Prostate gland (tissue), 2 donors: ENCODE measurements around the gene LIN28B.

ENCODE experiments used
- POLR2A ChIP-seq: fragments of 450-650 bp; IDR thresholded peaks from one replicate; pipeline ENCODE4 v1.6.1; 2016; ENCODE audit warnings: antibody characterized with exemption, mild to moderate bottlenecking
- POLR2AphosphoS5 ChIP-seq: sonication (generic); formaldehyde crosslinking; IDR thresholded peaks from one replicate; pipeline ENCODE4 v1.6.1; 2017; ENCODE audit warnings: antibody characterized with exemption
- TF ChIP-seq, protein P1 (sequence below), 4 experiments: fragments of 200-600 bp in 2 of 4; fragments of 450-650 bp in 2 of 4; sonication (generic) in 2 of 4; IDR thresholded peaks; 1 replicate in 3 of 4; 2 replicates in 1 of 4; pipeline ENCODE4 v1.5.1; 2016 to 2019; ENCODE audit warnings: antibody characterized with exemption in 4 of 4, mild to moderate bottlenecking in 2 of 4, moderate library complexity in 2 of 4

DNA sequence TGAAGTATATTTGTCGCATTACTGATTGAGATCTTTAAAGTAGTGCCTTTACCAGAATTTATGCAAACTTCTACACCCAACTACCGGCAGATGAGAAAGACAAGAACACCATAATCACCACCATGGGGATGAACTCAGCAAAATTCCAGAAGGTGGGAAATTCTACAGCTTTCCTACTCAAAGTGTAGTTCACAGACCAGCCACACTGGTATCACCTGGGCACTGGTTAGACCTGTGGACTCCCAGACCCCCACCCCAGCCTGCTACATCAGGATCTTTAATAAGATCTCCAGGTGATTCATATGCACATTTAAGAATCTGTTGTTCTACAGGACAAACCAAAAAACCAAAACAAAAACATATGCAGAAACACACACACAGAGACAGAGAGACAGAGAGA, 155.0 kb downstream of the LIN28B start:
- TF ChIP-seq, protein P1, sequence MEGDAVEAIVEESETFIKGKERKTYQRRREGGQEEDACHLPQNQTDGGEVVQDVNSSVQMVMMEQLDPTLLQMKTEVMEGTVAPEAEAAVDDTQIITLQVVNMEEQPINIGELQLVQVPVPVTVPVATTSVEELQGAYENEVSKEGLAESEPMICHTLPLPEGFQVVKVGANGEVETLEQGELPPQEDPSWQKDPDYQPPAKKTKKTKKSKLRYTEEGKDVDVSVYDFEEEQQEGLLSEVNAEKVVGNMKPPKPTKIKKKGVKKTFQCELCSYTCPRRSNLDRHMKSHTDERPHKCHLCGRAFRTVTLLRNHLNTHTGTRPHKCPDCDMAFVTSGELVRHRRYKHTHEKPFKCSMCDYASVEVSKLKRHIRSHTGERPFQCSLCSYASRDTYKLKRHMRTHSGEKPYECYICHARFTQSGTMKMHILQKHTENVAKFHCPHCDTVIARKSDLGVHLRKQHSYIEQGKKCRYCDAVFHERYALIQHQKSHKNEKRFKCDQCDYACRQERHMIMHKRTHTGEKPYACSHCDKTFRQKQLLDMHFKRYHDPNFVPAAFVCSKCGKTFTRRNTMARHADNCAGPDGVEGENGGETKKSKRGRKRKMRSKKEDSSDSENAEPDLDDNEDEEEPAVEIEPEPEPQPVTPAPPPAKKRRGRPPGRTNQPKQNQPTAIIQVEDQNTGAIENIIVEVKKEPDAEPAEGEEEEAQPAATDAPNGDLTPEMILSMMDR (IDR thresholded peaks at IDR 0.05), result no peak
- TF ChIP-seq POLR2AphosphoS5 (no peak), POLR2A (no peak)
